HG02852 (cell line): Measurements from ENCODE around the gene CD69.

Source experiments
- ATAC-seq: cut with Tn5 transposase; IDR thresholded peaks from one replicate; pipeline ENCODE4 v1.9.1; 2021; ENCODE audit warnings: mild to moderate bottlenecking, moderate library complexity; ENCODE audit not compliant: unreplicated experiment

The CD69 gene

GRCh38 chr12:9760699-9761418, at the start of gene CD69:
Gene CD69 (minus strand): TSS chr12:9760901. CDS start chr12:9760820, 81 bp downstream.
- ATAC-seq = peak; percentile 45

GRCh38 chr12:9809866-9810265, 49.2 kb upstream of the CD69 start:
- no peak for ATAC-seq

GRCh38 chr12:9809338-9809737, 48.6 kb upstream of the CD69 start:
- ATAC-seq = no peak

- ATAC-seq = no peak
Measured at GRCh38 chr12:9808504-9808903, 47.8 kb upstream of the CD69 start.

- ATAC-seq = no peak
Measured at GRCh38 chr12:9806714-9807113, 46.0 kb upstream of the CD69 start.

- no peak for ATAC-seq
Measured at GRCh38 chr12:9805883-9806282, 45.2 kb upstream of the CD69 start.

GRCh38 chr12:9799961-9800360, 39.3 kb upstream of the CD69 start:
- ATAC-seq = no peak

GRCh38 chr12:9797722-9798619, 37.3 kb upstream of the CD69 start:
- ATAC-seq = peak; percentile 88

GRCh38 chr12:9796971-9797370, 36.3 kb upstream of the CD69 start:
- no peak for ATAC-seq

GRCh38 chr12:9796346-9796745, 35.6 kb upstream of the CD69 start:
- ATAC-seq = no peak

GRCh38 chr12:9795945-9796344, 35.2 kb upstream of the CD69 start:
- ATAC-seq = no peak

- no peak for ATAC-seq
Measured at GRCh38 chr12:9794484-9795093, 33.9 kb upstream of the CD69 start.

- no peak for ATAC-seq
Measured at GRCh38 chr12:9793779-9794395, 33.2 kb upstream of the CD69 start.

- ATAC-seq = no peak
Measured at GRCh38 chr12:9792961-9793617, 32.4 kb upstream of the CD69 start.

GRCh38 chr12:9792185-9792900, 31.6 kb upstream of the CD69 start:
- no peak for ATAC-seq

GRCh38 chr12:9786726-9787717, 26.3 kb upstream of the CD69 start:
- no peak for ATAC-seq

- ATAC-seq = no peak
Measured at GRCh38 chr12:9784816-9785215, 24.1 kb upstream of the CD69 start.

- ATAC-seq = no peak
Measured at GRCh38 chr12:9784326-9784725, 23.6 kb upstream of the CD69 start.
